Esophagus squamous epithelium (tissue), 4 donors: ENCODE data around the gene WWC1.

Source experiments
- CTCF ChIP-seq, 6 experiments: fragments of 450-650 bp in 4 of 6; fragments of 200-600 bp in 2 of 6; sonication (generic) in 2 of 6; IDR thresholded peaks; one replicate each; pipeline ENCODE4 v1.5.1; 2016 to 2019; ENCODE audit warnings: antibody characterized with exemption in 6 of 6, mild to moderate bottlenecking in 4 of 6, moderate library complexity in 4 of 6
- POLR2A ChIP-seq, 4 donors: fragments of 450-650 bp; IDR thresholded peaks; one replicate each; pipeline ENCODE4 v1.6.1; 2017; ENCODE audit warnings: antibody characterized with exemption in 4 of 4, mild to moderate bottlenecking in 4 of 4, moderate library complexity in 3 of 4

GRCh38 chr5:168312606-168313295, 21.3 kb downstream of the WWC1 start:
- TF ChIP-seq CTCF (IDR thresholded peaks at IDR 0.05), result no peak
- TF ChIP-seq POLR2A (IDR thresholded peaks at IDR 0.05), result no peak
